Measurements from ENCODE around the gene CEP120. TPM values are rescaled to one million over a fixed set of nuclear protein-coding genes. Genes with fewer than 3 reads are reported as not detected.
"Not testable (repeated sequence)": the region's sequence is repeated elsewhere in the genome, so short reads cannot be mapped to it uniquely, and the experiment has no call there.

The CEP120 gene
- total RNA-seq, 4 donors from 2014 or later, result 11.3 to 35.0 (median 15.7) TPM

GRCh38 chr5:123351240-123351639 is 72.0 kb downstream of the CEP120 start:
- no peak for DNase-seq (ENCODE audit: low spot score)
- no peak for TF ChIP-seq CTCF (IDR thresholded peaks at IDR 0.05)
- no peak for ATAC-seq (ENCODE audit: low FRiP score)

- DNase-seq (ENCODE audit: low spot score) (no peak), ATAC-seq (ENCODE audit: low FRiP score) (no peak)
- TF ChIP-seq CTCF (IDR thresholded peaks at IDR 0.05), result no peak
Observed at GRCh38 chr5:123350742-123351141, 72.5 kb downstream of the CEP120 start.

GRCh38 chr5:123344816-123345426 is 78.3 kb downstream of the CEP120 start:
- ATAC-seq (ENCODE audit: low FRiP score), result no peak
- no peak for DNase-seq (ENCODE audit: low spot score)
- TF ChIP-seq CTCF (IDR thresholded peaks at IDR 0.05), result no peak

GRCh38 chr5:123340928-123341327 is 82.3 kb downstream of the CEP120 start:
- DNase-seq (ENCODE audit: low spot score) (no peak), ATAC-seq (ENCODE audit: low FRiP score) (no peak)
- no peak for TF ChIP-seq CTCF (IDR thresholded peaks at IDR 0.05)

GRCh38 chr5:123308377-123308776 is 114.8 kb downstream of the CEP120 start:
- not testable (repeated sequence) for DNase-seq (ENCODE audit: low spot score); ATAC-seq (ENCODE audit: low FRiP score)

GRCh38 chr5:123305751-123306150 is 117.5 kb downstream of the CEP120 start:
- no peak for ATAC-seq (ENCODE audit: low FRiP score)
- no peak for TF ChIP-seq CTCF (IDR thresholded peaks at IDR 0.05)

GRCh38 chr5:123304777-123305316 is 118.4 kb downstream of the CEP120 start:
- no peak for DNase-seq (ENCODE audit: low spot score)
- TF ChIP-seq CTCF (IDR thresholded peaks at IDR 0.05), result no peak
- no peak for ATAC-seq (ENCODE audit: low FRiP score)

More at GRCh38 chr5:123305751-123306150, 117.5 kb downstream of the CEP120 start:
- no peak for DNase-seq (ENCODE audit: low spot score)
